Prostate gland (tissue), 2 donors: ENCODE data around the gene TNFRSF9.
"Not testable (repeated sequence)": the region's sequence is repeated elsewhere in the genome, so short reads cannot be mapped to it uniquely, and the experiment has no call there.

Experiments used
- POLR2A ChIP-seq: fragments of 450-650 bp; IDR thresholded peaks from one replicate; pipeline ENCODE4 v1.6.1; 2016; ENCODE audit warnings: antibody characterized with exemption, mild to moderate bottlenecking
- TF ChIP-seq, protein P1 (sequence below), 4 experiments: fragments of 200-600 bp in 2 of 4; fragments of 450-650 bp in 2 of 4; sonication (generic) in 2 of 4; IDR thresholded peaks; 1 replicate in 3 of 4; 2 replicates in 1 of 4; pipeline ENCODE4 v1.5.1; 2016 to 2019; ENCODE audit warnings: antibody characterized with exemption in 4 of 4, mild to moderate bottlenecking in 2 of 4, moderate library complexity in 2 of 4

DNA sequence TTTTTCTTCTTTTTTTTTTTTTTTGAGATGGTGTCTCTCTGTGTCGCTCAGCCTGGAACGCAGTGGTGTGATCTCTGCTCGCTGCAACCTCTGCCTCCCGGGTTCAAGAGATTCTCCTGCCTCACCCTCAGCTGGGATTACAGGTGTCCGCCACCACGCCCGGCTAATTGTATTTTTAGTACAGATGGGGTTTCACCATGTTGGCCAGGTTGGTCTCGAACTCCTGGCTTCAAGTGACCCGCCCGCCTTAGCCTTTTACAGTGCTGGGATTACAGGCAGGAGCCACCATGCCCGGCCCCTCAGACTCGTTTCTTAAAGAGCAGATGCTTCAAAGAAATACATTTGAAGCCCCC is 22.7 kb upstream of the TNFRSF9 start:
- not testable (repeated sequence) for TF ChIP-seq POLR2A
- TF ChIP-seq, protein P1, sequence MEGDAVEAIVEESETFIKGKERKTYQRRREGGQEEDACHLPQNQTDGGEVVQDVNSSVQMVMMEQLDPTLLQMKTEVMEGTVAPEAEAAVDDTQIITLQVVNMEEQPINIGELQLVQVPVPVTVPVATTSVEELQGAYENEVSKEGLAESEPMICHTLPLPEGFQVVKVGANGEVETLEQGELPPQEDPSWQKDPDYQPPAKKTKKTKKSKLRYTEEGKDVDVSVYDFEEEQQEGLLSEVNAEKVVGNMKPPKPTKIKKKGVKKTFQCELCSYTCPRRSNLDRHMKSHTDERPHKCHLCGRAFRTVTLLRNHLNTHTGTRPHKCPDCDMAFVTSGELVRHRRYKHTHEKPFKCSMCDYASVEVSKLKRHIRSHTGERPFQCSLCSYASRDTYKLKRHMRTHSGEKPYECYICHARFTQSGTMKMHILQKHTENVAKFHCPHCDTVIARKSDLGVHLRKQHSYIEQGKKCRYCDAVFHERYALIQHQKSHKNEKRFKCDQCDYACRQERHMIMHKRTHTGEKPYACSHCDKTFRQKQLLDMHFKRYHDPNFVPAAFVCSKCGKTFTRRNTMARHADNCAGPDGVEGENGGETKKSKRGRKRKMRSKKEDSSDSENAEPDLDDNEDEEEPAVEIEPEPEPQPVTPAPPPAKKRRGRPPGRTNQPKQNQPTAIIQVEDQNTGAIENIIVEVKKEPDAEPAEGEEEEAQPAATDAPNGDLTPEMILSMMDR (IDR thresholded peaks at IDR 0.05), result not testable (repeated sequence)
